HG02943 (cell line): ENCODE results near the gene ABAT.
"Not testable (repeated sequence)": the region's sequence is repeated elsewhere in the genome, so short reads cannot be mapped to it uniquely, and the experiment has no call there.

ENCODE experiments used
- ATAC-seq: cut with Tn5 transposase; IDR thresholded peaks from one replicate; pipeline ENCODE4 v1.9.1; 2021; ENCODE audit warnings: mild to moderate bottlenecking, low read depth, moderate library complexity; ENCODE audit not compliant: unreplicated experiment

Gene ABAT

GRCh38 chr16:8678068-8678927 lies 3.9 kb downstream of the ABAT start:
- ATAC-seq: no peak

- ATAC-seq: no peak
These were observed 4.7 kb downstream of the ABAT start for GRCh38 chr16:8679151-8679550.

GRCh38 chr16:8682551-8683259 lies 8.3 kb downstream of the ABAT start:
- no peak for ATAC-seq

GRCh38 chr16:8683640-8684039 lies 9.2 kb downstream of the ABAT start:
- ATAC-seq: no peak

GRCh38 chr16:8685617-8686016 lies 11.2 kb downstream of the ABAT start:
- no peak for ATAC-seq

GRCh38 chr16:8686031-8686621 lies 11.7 kb downstream of the ABAT start:
- no peak for ATAC-seq

- no peak for ATAC-seq
These were observed 12.5 kb downstream of the ABAT start for GRCh38 chr16:8686879-8687278.

- ATAC-seq: no peak
These were observed 15.3 kb downstream of the ABAT start for GRCh38 chr16:8689686-8690085.

- ATAC-seq: no peak
These were observed 17.3 kb downstream of the ABAT start for GRCh38 chr16:8691728-8692127.

- ATAC-seq: no peak
These were observed 20.6 kb downstream of the ABAT start for GRCh38 chr16:8694795-8695728.

- ATAC-seq: no peak
These were observed 22.5 kb downstream of the ABAT start for GRCh38 chr16:8696880-8697279.

- no peak for ATAC-seq
These were observed 23.5 kb downstream of the ABAT start for GRCh38 chr16:8697965-8698364.

- ATAC-seq: no peak
These were observed 29.3 kb downstream of the ABAT start for GRCh38 chr16:8703693-8704092.

GRCh38 chr16:8704098-8704497 lies 29.7 kb downstream of the ABAT start:
- no peak for ATAC-seq

GRCh38 chr16:8705100-8705822 lies 30.8 kb downstream of the ABAT start:
- not testable (repeated sequence) for ATAC-seq

- no peak for ATAC-seq
These were observed 34.1 kb downstream of the ABAT start for GRCh38 chr16:8708536-8708935.

- ATAC-seq: no peak
These were observed 38.4 kb downstream of the ABAT start for GRCh38 chr16:8712589-8713361.

GRCh38 chr16:8713635-8714172 lies 39.3 kb downstream of the ABAT start:
- no peak for ATAC-seq

GRCh38 chr16:8714174-8714573 lies 39.8 kb downstream of the ABAT start:
- no peak for ATAC-seq
